MM.1S (cell line): ENCODE measurements around the gene LRRC56.
A peak's percentile ranks its signal among the peaks of the same experiment; 100 is the strongest.

ENCODE experiments used
- DNase-seq: peaks from one replicate; pipeline ENCODE4 v3.0.0-alpha.2; 2015
- H2AFZ ChIP-seq: fragments of 300-600 bp; sonication (generic); 2 replicates; pipeline ENCODE4 v1.6.0; 2016; ENCODE audit warnings: antibody characterized with exemption, low read length
- H3F3A ChIP-seq: fragments of 300-600 bp; sonication (generic); 2 replicates; pipeline ENCODE4 v1.6.1; 2016; ENCODE audit warnings: mild to moderate bottlenecking, antibody characterized with exemption, low read length, moderate library complexity, mixed read lengths; ENCODE audit not compliant: insufficient read depth
- H3K27ac ChIP-seq: fragments of 300-600 bp; sonication (generic); 2 replicates; pipeline ENCODE4 v1.5.1; 2016; ENCODE audit warnings: mild to moderate bottlenecking, low read length
- H3K27me3 ChIP-seq: fragments of 300-600 bp; sonication (generic); replicated peaks from 2 replicates; pipeline ENCODE4 v1.6.0; 2016; ENCODE audit warnings: low read length; ENCODE audit not compliant: insufficient read depth
- H3K36me3 ChIP-seq: fragments of 300-600 bp; sonication (generic); replicated peaks from 2 replicates; pipeline ENCODE4 v1.6.1; 2016; ENCODE audit warnings: mild to moderate bottlenecking, low read length, mixed read lengths; ENCODE audit not compliant: insufficient read depth
- H3K4me1 ChIP-seq: fragments of 300-600 bp; sonication (generic); 2 replicates; pipeline ENCODE4 v1.6.1; 2016; ENCODE audit warnings: low read length, mixed read lengths
- H3K4me2 ChIP-seq: fragments of 300-600 bp; sonication (generic); 2 replicates; pipeline ENCODE4 v1.6.0; 2016; ENCODE audit warnings: low read depth, low read length
- H3K4me3 ChIP-seq: fragments of 300-600 bp; sonication (generic); 2 replicates; pipeline ENCODE4 v1.5.1; 2016; ENCODE audit warnings: low read length, mixed read lengths
- H3K79me2 ChIP-seq: fragments of 300-600 bp; sonication (generic); 2 replicates; pipeline ENCODE4 v1.6.1; 2016; ENCODE audit warnings: mixed run types, low read length, mixed read lengths
- H3K9ac ChIP-seq: fragments of 300-600 bp; sonication (generic); 2 replicates; pipeline ENCODE4 v1.6.1; 2016; ENCODE audit warnings: low read length, mixed read lengths
- H3K9me2 ChIP-seq: fragments of 300-600 bp; sonication (generic); replicated peaks from 2 replicates; pipeline ENCODE4 v1.6.1; 2016; ENCODE audit warnings: mild to moderate bottlenecking, low read length, mixed read lengths; ENCODE audit not compliant: insufficient read depth
- H3K9me3 ChIP-seq: fragments of 300-600 bp; sonication (generic); replicated peaks from 2 replicates; pipeline ENCODE4 v1.6.1; 2016; ENCODE audit warnings: mild to moderate bottlenecking, low read length, mixed read lengths; ENCODE audit not compliant: insufficient read depth
- H4K20me1 ChIP-seq: fragments of 300-600 bp; sonication (generic); 2 replicates; pipeline ENCODE4 v1.6.1; 2016; ENCODE audit warnings: mild to moderate bottlenecking, low read length, moderate library complexity, mixed read lengths; ENCODE audit not compliant: insufficient read depth
- CTCF ChIP-seq: fragments of 300-600 bp; sonication (generic); IDR thresholded peaks from 2 replicates; pipeline ENCODE4 v1.5.1; 2016; ENCODE audit warnings: antibody characterized with exemption, low read length, mixed read lengths
- EZH2 ChIP-seq: fragments of 300-600 bp; sonication (generic); optimal IDR thresholded peaks from 2 replicates; pipeline ENCODE3; 2017; ENCODE audit warnings: low read depth, mild to moderate bottlenecking, antibody characterized with exemption, low read length, mixed read lengths
- EZH2phosphoT487 ChIP-seq: fragments of 300-600 bp; sonication (generic); IDR thresholded peaks from 2 replicates; pipeline ENCODE4 v1.6.1; 2018; ENCODE audit warnings: antibody characterized with exemption, low read length

Gene LRRC56

GRCh38 chr11:559712-560304 is 22.5 kb downstream of the LRRC56 start:
- peaks cover 28% of the 10 kb centered on the region for H3K27me3 ChIP-seq
- peaks cover 15% of the 10 kb centered on the region for H3K79me2 ChIP-seq
- H3K4me2 ChIP-seq: peak overlapping the region; percentile 98
- no peaks in the 10 kb centered on the region for H3K36me3 ChIP-seq
- H3K9ac ChIP-seq: peak overlapping the region; percentile 78; the same call in 1 of the 2 replicates
- peaks cover 6% of the 10 kb centered on the region for H3K4me1 ChIP-seq
- peak overlapping the region; percentile 84 for H3K4me3 ChIP-seq
- H2AFZ ChIP-seq: peak overlapping the region; percentile 71
- H3K9me3 ChIP-seq: no peaks in the 10 kb centered on the region
- no peaks in the 10 kb centered on the region for H3F3A ChIP-seq
- H4K20me1 ChIP-seq: no peaks in the 10 kb centered on the region
- TF ChIP-seq CTCF (no peak), EZH2phosphoT487 (no peak), EZH2 (no peak)
- no peak overlapping the region for H3K27ac ChIP-seq
- no peak for DNase-seq
- no peaks in the 10 kb centered on the region for H3K9me2 ChIP-seq

GRCh38 chr11:560305-561147 is 23.2 kb downstream of the LRRC56 start, which contains the start of the genes LMNTD2 and RASSF7:
LMNTD2 (minus strand) TSS chr11:560738; CDS start chr11:560716, 22 bp downstream.
RASSF7 (plus strand) TSS chr11:560970; CDS start chr11:561769, 799 bp downstream.
- Histone ChIP-seq H3K4me3 (peak within 1 kb of the TSS; percentile 84), H3K4me1 (peaks cover 6% of the 10 kb centered on the region), H3K36me3 (no peaks in the 10 kb centered on the region), H3K79me2 (peaks cover 15% of the 10 kb centered on the region), H3K4me2 (peak within 1 kb of the TSS; percentile 98), H3K27me3 (peaks cover 24% of the 10 kb centered on the region), H3K9me2 (no peaks in the 10 kb centered on the region), H3K9me3 (no peaks in the 10 kb centered on the region), H3K27ac (peak within 1 kb of the TSS; percentile 15; the same call in 1 of the 2 replicates), H3K9ac (peak within 1 kb of the TSS; percentile 78), H2AFZ (peak within 1 kb of the TSS; percentile 71), H4K20me1 (no peaks in the 10 kb centered on the region), H3F3A (0 out of 2 replicates have a peak, but pooled peaks cover under 1% of the 10 kb centered on the region)
- DNase-seq: peak; percentile 94
- TF ChIP-seq EZH2phosphoT487 (no peak), CTCF (no peak), EZH2 (no peak)

GRCh38 chr11:561148-562003 is 24.0 kb downstream of the LRRC56 start:
- Histone ChIP-seq H3K36me3 (no peaks in the 10 kb centered on the region), H3K27me3 (peaks cover 17% of the 10 kb centered on the region), H3K79me2 (peaks cover 15% of the 10 kb centered on the region), H3F3A (peaks cover 6% of the 10 kb centered on the region; the same call in 1 of the 2 replicates), H3K4me3 (peak overlapping the region; percentile 77), H3K27ac (no peak overlapping the region), H2AFZ (peak overlapping the region; percentile 59; the same call in 1 of the 2 replicates), H3K9ac (peak overlapping the region; percentile 57; the same call in 1 of the 2 replicates), H4K20me1 (no peaks in the 10 kb centered on the region), H3K4me2 (peak overlapping the region; percentile 77), H3K9me3 (no peaks in the 10 kb centered on the region), H3K4me1 (peaks cover 6% of the 10 kb centered on the region), H3K9me2 (no peaks in the 10 kb centered on the region)
- peak; percentile 17 for DNase-seq
- TF ChIP-seq EZH2: no peak
- no peak for TF ChIP-seq EZH2phosphoT487
- TF ChIP-seq CTCF: no peak
